Stimulated activated CD4-positive, alpha-beta T cell treated with anti-CD3 and anti-CD28 coated beads, Interleukin-4, amount 100 ng/mL, for 1 hour (primary cell): ENCODE results near the gene ATP1A2.
A peak's percentile ranks its signal among the peaks of the same experiment; 100 is the strongest.

Source experiments
- DNase-seq: peaks from one replicate; pipeline ENCODE4 v3.0.0-alpha.2; 2020

ATP1A2 gene

DNA sequence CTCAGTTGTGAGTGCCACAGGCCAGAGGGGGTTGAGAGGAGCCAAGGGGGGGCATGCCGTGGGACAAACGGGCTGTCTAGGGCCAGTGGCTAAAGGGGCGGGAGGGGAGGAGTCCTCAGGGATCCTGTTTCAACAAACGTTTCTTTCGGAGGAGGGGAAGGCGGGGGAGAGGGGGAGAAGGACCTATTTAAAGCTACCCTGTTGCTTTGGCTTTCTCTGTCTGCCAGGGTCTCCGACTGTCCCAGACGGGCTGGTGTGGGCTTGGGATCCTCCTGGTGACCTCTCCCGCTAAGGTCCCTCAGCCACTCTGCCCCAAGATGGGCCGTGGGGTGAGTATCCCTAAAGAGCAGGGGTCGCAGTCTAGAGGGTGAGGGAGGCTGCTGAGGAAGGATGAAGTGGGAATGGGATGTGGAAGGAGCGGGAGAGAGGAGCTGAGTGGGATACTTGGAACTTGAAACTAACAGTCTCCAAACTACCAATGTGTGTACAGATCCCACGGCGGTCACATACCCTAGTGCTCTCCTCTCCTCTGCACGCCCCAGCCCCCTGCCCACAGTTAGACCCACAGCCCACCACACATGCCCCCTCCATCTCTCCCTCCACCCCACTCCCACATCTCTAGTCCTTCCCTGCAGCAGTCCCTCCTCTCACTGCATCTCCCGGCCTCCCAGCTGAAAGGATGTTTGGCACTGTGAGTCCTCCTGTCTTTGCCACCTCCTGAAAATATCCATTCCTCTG, at the start of gene ATP1A2:
ATP1A2 (plus strand) TSS at position 215 of the 738 bp plus-strand sequence; CDS start at position 318, 103 bp downstream.
- no peak for DNase-seq

DNA sequence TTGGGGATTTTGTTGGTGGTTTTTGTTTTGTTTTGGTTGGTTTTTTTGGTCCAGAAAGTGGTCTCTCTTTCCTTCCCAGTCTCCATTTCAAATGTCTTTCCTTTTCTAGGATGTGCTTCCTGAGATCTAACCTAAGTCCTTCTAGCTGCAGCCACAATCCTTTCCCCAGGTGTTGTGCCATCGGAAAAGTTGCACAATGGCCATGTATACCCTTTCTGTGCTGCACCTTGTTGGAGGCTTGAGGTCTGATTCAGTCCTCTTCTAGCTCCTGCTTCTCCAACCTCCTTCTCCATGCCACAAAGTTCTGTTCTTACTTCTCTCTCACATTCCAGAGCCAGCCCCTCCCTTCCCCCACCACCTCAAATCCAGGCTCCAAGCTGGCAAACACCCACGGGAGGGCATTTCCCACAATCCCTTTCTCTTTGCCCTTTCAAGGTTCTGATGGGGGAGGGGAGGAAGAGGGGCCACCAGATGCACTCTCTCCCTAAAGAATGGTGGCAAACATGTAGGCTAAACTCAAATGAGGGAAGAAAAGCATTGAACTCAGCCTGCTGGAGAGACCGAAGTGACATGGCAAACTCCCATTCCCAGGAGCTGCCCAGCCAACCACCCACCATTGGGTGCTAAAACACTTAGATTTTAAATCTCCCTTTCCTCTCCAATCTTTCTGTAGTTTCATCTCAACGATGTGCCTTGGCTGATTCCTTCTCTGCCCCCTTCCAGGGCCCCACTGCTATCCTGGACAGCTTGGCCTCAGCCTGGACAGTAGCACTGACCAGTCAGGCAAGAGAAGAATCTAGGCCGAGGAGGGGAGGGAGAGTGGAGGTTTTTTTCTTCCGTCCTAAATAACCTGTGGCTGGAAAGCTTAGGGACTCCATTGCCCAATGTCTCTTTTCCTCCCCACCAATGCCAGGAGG, 48.5 kb upstream of the ATP1A2 start:
- DNase-seq: no peak

DNA sequence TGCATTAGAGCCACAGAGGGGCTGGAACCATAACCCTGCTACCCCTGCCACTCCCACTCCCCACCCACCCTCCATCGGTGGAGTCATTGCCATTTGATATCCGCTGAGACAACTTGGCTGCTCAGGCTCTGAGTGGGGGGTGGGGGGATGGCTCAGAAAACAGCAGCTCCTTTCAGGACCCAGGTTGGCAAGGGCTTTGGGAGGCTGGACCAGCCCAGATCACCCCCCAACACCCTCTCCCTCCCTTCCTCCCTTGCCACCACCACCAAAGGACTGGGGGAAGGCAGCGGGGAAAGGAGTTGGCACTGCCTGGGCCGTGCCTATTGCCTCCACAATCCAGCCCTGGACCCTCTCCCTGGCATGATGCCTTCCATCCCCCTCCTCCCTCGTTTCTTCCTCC, 47.3 kb upstream of the ATP1A2 start:
- no peak for DNase-seq

DNA sequence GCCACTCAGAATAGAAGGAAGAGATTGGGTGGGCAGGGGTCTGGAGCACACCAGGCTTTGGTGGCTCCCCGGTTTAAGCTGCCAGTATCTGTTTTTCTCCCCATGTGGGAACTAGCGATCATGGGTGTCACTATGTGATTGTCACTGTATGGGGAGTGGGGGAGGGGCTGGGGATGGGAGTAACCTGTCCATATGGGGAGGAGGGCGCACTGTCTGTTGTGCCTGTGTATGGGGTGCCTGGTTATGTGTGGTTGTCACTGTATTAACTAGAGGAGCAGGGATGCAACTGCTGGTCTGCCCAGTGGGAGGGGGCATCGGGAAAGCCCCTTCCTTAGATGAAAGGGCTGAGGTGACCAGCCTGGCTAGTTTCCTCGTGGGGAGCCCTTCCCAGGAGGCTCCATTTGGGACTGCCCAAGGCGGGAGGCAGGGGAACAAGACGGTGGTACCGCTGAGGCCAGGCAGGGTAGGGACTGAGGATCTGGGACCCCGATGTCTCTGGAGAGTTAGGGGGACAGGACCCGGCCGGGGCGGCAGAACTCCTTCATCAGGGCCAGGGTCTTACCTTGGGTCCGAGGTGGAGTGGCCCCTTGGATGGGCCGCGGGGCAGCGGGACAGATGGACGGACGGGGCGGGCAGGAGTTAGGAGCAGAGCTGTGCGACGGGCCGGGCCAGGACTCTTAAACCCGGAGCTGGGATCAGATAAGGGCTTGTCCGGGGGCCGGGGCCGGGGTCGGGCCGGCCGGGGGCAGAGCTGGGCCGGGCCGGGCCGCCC, 45.9 kb upstream of the ATP1A2 start, which contains the start of gene KCNJ10:
KCNJ10 (minus strand) TSS at position 701 of the 772 bp plus-strand sequence. CDS start 27,628 bp downstream, outside the sequence.
- DNase-seq: no peak

DNA sequence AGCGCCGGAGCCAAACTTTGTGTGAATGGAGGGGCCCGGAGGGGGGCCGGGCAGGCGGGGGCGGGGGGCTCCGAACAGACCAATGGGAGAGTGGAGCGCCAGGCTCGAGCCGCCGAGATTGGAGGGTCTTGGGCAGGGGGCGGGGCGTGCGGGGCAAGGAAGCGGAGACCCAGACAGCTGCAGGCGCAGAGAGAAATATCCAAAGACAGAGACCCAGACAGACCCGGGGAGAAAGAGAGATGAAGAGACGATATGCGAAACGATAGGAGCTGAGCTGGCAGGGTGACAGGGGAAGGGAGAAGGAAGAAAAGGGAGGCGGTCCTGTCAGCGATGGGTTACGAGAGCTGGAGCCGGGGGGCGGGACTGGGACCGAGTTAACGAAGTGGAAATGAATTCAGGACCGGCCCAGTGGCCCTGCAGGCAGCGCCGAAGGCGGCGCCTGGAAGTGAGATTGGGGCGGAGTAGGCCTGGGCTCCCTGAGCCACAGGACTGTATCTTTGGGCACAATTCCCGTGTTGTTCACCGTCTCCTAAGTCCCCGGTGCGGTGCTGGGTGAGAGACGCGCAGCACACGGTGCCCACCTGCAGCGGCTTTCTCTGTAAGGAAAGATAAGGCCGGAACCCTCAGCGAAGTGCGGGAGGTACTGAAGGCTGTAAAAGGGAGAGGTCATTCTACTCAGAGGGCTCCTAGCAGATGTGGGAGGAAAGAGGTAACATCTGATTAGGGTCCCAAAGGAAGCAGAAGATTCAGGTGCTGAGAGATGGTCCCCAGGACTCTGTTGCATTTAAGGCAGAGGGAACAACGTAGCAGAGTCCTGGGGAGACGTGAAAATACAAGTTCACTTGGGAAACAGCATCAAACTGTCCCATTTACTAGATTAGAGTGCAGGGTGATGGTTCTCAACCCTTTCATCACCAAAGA, 45.1 kb upstream of the ATP1A2 start:
- peak; percentile 70 for DNase-seq

DNA sequence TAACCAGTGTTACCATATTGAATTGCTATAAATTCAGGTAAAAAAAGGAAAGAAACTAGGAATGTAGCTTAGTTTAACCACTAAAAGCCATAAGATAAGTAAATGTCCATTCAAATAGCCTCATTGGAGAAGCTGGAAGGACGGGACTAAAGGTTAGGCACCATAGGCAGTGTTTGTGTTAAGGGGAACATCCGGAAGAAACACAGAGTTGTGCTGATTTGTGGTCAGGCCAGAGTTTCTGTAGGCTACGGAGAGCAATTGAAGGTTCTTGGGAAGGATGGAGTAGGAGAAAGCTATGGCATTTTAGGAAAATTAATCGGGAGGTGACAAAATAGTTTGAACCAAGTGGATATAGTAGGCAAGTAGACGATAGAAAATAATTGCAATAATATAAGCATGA, 44.3 kb upstream of the ATP1A2 start:
- no peak for DNase-seq

DNA sequence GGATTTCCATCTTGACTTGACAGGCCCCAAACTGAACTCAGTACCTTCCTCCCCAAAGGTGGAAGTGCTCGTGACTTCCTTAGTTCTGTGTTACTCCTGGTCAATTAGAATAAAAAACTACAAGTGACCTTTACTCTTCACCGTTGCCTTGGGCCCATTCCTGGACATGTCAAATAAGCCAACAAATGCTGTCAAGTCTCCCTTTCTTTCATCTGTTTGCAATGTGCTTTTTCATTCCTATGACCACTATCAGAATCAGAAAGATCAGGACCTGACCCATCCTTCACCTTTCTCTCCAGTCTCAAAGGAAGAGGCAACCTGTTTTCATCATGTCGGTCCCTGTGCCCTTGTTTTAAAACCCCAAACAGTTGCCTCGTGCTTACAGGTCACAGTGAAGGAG, 40.7 kb upstream of the ATP1A2 start:
- no peak for DNase-seq

DNA sequence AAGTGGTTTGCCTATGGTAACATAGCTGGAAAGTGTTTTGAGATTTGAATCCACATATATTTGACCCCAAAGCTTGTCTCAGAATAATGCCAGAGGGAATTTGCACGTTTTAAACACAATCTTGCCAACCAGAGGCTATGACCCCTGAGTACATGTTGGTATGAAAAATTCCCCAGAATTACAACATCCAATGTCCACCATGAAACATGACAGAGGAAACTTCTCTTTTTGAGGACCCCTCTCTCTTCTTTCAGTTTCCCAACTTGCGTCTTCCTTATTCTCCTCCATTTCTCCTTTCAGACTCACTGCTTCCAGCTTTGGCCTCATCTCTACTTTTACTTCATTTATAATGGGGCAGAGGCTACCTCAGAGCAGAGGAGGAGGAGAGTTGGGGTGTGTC, 39.7 kb upstream of the ATP1A2 start:
- DNase-seq: no peak

DNA sequence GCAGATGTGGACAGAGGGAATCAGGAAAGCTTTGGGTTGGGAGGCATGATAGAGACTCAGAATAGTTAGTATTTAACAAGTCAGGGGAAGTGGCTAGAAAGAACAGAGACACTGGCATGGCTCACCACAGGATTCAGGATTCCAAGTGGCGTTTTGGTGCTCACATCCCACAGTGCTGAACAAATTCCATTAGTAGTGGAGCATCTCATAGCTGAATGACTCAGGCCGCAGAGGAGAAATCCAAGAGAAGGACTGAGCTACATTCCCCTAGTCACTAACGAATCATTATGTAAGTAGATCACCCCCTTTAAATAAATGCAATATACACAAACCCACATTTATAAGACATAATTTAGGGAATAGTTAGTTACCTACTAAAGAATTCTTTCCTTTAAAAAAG, 39.3 kb upstream of the ATP1A2 start:
- DNase-seq: no peak

DNA sequence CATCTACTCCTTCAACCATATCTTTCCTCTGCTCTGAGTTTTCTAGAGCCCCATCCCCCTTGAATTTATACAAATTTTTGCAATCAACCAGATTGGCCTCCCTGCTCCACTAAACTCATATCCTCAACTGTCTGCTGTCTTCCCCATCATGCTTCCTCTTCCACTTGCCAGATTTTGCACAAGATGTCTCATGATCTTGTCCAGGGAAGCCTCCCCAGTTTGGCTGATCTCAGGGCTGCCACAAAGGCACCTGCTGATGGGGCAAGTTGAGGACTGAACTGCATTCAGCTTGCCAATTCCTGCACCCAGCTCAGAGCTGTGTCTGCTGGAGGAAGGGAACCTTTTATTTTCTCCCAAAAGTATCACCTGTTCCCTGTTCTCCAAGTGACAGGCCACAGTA, 38.1 kb upstream of the ATP1A2 start:
- no peak for DNase-seq

DNA sequence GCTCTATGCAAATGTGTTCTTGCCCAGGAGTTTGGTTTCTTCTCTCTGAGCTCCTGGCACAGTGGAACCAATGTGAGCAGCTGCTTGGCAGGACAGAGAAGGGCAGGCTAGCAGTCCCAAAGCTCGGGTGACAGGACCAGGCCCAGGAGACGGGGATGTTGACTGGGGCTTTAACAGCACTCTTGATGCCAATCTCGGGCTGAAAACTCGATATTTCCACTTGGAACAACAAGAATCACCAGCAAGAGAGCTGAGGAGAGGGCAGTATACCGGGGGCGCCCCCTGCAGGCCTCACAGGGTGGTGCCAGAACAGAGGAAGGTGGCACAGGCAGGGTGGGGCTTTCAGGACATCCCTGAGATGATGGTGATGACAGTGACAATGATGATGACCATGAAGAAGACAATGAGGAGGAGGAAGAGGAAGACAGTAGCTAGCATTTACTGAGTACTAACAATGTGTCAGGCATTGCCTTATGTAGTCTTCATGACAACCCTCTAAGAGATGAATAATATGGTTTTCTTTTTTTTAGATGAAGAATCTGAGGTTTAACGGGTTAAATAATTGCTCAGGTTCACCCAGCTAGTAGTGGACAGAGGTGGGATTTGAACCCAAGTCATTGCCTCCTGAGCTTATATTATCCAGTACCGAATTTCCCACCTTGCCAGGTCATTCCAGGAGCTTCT, 36.9 kb upstream of the ATP1A2 start:
- DNase-seq: peak; percentile 60

DNA sequence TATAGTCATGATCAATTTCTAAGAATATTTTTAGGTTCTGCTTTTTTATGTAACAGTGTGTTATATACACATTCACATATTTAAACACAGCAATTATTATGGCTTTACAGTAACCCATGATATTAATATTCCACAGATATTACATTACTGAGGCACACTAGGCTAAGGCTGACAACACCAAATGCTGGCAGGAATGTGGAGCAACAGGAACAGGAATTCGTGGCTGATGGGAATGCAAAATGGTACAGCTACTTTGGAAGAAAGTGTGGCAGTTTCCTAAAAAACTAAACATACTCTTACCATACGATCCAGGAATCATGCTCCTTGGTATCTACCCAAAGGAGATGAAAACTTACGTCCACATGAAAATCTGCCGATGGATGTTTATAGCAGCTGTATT, 36.1 kb upstream of the ATP1A2 start:
- DNase-seq: no peak

DNA sequence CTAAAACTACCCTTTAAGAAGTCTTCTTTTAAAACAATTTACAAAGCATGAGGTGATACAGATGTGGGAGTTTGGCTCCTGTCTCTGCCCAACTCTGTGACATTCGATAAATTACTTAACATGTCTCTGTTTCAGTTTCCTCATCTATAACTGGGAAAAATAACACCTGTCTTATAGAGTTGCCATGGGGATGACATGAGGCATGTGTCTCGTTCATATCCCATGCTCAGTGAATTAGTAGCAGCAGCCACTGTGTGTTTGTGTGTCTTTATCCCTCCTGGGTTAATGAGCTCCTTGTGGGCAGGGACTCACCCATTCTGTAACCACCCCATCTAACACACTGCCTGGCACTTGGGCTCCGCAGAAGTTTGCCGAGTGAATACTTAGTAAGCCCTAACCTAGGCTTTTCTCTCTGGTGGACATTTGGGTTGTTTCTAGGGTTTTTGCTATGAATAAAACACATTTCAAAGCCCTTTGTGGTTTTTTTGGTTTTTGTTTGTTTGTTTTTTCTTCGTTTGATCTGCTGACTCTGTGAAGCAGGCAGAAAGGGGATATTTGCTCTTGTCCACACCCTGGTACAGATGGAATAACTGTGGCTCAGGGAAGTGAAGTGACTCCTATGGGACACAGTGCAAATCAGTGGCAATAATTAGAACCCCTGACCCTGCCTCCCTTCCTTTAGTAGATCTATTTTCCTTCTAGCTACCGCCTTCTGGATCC, 35.0 kb upstream of the ATP1A2 start:
- no peak for DNase-seq

DNA sequence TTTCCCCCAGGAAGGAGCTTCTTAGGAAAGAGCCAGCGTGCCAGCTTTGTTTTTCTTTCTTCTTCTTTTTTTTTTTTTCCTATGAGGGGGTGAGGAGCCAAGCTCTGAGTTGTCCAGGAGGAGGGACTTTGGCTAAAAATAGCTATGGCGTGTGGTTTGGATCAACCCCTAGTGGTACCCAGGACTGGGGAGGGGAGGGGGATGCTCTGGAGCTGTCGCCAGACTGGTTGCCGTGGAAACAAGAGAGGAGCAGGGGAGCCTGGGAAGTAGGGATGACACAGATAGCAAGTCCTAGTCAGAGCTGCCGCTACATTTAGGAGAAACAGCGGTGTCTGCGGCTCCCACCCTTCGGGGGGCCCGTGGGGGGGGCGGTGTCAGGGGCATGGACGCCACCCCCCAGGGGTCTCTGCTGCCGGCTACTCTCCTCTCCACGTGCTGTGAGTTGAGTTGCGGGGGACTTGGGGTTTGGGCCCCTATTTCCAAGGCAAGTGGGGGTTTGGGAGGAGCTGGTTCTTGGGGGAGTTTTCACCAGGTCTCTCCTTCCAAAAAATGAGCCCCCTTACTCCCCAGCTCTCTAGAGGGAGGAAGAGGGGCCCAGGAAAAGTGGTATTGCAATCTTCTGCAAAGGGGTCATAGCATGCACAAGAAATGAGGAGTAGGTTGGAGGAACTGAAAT, 34.2 kb upstream of the ATP1A2 start, which contains the start of gene KCNJ9:
KCNJ9 (plus strand) TSS at position 278 of the 676 bp plus-strand sequence. CDS start 2,493 bp downstream, outside the sequence.
- no peak for DNase-seq

DNA sequence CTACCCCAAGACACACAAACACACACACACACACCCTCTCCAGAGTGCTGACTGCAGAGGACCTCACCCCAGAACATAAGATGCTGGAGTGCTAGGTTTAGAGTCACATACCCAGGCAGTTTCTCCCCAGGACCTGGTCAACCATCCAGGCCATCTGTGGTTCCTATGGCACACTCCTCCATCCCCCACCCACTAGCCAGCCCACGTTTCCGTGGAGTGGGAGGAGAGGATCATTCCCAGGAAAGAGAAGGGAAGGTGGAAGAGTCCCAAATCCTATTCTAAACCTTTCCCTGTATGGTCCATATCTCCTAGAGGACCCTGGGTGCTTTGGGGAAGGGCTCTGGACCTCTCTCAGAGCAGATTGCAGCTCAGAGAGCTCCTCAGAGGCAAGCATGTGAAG, 33.1 kb upstream of the ATP1A2 start:
- DNase-seq: no peak

DNA sequence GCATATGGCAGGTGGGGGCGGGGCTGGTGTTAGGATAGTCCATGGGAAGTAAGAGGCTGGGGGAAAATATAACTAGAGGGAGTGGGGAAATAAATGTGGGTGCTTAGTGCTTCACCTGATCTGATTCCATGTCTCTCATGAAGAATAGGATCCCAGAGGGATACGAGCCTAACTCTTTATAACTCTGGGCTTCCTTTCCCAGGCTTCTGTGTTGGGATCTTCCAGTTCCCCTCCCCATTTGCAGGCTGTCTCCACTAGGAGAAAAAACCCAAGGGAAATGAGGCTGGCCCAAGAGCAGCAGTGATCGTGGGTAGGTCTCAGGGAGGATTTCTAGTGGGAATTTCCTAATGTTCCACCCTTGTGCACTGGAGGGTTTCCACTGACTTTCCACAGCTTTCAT, 32.6 kb upstream of the ATP1A2 start:
- DNase-seq: no peak

DNA sequence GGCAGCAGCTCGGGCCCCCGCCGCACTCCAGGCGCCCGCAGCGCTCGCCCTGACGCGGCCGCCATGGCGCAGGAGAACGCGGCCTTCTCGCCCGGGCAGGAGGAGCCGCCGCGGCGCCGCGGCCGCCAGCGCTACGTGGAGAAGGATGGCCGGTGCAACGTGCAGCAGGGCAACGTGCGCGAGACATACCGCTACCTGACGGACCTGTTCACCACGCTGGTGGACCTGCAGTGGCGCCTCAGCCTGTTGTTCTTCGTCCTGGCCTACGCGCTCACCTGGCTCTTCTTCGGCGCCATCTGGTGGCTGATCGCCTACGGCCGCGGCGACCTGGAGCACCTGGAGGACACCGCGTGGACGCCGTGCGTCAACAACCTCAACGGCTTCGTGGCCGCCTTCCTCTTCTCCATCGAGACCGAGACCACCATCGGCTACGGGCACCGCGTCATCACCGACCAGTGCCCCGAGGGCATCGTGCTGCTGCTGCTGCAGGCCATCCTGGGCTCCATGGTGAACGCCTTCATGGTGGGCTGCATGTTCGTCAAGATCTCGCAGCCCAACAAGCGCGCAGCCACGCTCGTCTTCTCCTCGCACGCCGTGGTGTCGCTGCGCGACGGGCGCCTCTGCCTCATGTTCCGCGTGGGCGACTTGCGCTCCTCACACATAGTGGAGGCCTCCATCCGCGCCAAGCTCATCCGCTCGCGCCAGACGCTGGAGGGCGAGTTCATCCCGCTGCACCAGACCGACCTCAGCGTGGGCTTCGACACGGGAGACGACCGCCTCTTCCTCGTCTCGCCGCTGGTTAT, 31.4 kb upstream of the ATP1A2 start:
- DNase-seq: peak; percentile 82

DNA sequence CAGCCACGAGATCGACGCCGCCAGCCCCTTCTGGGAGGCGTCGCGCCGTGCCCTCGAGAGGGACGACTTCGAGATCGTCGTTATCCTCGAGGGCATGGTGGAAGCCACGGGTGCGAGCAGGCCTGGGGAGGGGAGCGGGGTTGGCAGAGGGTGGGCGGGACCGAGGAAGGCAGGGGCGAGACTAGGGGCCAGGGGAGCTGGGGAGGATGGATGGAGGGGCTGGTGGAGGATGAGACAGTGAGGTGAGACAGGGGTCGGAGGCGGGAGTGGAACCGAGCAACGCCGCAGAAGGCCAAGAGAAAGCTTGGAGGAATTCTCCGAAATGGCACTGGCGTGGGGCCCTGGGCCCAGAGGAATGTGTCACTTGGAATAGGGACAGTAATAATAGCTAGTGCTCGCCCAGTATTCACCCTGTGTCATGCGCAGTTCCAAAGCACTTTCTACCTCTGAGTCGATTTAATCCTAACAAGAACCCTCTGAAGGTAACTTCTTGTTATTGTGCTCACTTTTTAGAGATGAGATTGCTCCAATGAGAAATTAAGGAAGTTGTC, 30.7 kb upstream of the ATP1A2 start:
- DNase-seq: no peak
